HG02852 (cell line): ENCODE results near the gene TFAP2C.

Source experiments
- ATAC-seq: cut with Tn5 transposase; IDR thresholded peaks from one replicate; pipeline ENCODE4 v1.9.1; 2021; ENCODE audit warnings: mild to moderate bottlenecking, moderate library complexity; ENCODE audit not compliant: unreplicated experiment

Gene TFAP2C

DNA sequence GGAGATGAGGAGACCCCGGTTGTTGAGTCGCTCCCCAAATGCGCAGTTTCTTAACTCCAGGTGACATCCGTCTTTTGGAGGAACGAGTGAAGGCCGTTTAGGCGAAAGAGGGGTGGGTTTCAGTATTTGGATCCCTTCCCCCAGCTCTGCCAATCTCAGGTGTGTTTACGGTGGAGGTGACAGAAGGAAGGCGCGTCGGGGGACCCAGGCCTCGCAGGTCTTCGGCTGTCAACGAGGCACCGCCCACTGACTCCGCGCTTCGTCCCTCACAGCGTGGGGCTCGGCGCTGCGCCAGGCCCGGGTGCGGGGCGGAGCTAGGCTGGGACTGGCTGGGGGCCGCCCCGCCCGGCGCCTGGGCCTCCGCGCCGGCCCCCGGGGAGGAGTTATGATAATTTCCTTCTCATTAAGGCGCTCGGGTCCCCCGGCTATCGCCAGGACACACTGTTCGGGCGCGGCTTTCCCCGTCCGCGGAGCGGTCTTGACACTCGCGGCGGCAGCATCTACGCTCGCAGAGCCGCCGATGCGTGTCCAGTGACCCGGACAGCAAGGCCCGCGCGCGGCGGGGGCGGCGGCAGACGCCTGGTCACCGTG lies at the start of gene TFAP2C:
Gene TFAP2C, plus strand, starts transcription at position 434 of the 591 bp plus-strand sequence. CDS start 239 bp downstream, outside the sequence.
- no peak for ATAC-seq

GRCh38 chr20:56580226-56580625 lies 48.9 kb upstream of the TFAP2C start:
- no peak for ATAC-seq

DNA sequence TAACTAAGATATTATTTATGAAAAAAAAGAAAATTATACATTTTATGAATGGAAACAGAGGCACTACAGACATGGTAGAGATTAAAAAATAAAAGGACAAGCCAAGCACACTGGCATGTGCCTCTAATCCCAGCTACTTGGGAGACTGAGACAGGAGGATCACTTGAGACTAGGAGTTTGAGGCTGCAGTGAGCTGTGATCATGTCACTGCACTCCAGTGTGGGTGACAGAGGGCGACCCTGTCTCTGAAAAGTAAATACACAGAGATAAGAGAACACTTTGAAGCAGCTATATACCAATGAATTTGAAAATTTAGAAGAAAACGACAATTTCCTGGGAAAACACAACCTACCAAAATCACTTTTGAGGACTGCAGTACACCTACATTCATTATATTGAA lies 47.4 kb upstream of the TFAP2C start:
- no peak for ATAC-seq

DNA sequence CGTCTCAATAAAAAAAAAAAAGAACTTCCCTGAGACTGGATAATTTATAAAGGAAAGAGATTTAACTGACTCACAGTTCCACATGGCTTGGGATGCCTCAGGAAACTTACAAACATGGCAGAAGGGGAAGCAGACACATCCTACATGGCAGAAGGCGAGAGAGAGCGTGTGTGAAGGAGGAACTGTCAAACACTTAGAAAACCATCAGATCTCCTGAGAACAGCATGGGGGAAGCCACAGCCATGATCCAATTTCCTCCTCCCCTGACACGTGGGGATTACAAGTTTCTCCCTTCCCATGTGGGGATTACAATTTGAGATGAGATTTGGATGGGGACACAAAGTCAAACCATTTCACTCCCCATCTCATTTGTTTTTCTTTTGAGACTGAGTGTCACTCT lies 46.6 kb upstream of the TFAP2C start:
- no peak for ATAC-seq

DNA sequence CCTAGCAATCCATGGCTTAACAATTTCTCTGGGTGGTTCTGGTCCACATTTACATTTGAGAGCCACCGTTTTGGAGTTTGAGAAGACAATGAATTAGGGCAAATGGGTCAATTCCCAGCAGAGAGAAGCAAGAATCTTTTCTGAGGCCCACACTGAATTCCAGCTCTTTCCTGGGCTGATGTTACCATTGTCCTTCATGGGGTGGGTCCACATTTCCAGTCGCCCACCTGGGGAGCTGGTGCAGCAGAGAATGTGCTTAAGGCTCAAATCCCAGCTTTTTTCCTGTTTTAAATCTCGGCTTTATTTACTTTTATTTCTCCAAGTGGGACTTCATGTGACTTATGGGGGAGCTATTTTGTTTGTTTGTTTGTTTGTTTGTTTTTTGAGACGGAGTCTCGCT lies 44.2 kb upstream of the TFAP2C start:
- no peak for ATAC-seq

DNA sequence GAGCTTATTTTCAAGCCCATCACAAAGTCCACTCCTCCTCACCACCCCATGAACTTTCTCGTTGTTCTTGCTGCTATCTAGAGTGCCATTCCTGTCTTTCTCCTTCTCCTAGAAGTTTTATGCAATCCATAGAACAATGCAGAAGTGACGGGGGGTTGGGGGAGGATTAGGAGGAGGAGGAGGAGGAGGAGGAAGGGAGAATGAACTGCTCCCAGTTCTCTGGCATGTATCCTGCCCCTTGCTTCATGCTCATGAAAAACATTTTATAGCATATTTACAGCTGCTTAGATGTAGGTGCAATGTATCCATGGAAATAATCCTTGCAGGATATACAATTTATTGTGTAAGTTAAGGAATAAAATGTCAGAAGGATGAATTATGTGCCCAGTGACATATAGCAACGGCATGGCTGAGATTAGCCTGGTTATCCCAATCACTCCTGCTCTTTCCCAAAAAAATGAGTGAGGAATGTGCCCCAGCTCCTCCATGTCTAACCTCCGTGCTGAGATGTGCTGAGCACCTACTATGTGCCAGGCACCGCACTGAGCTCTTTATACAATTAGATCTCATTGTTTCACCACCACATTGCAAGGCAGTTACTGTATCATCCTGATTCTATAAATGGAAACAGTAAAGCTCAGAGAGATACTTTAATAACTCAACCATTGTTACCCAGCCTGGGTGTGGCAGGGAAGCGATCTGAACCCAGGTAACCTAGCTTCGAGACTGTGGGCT lies 41.6 kb upstream of the TFAP2C start:
- no peak for ATAC-seq

DNA sequence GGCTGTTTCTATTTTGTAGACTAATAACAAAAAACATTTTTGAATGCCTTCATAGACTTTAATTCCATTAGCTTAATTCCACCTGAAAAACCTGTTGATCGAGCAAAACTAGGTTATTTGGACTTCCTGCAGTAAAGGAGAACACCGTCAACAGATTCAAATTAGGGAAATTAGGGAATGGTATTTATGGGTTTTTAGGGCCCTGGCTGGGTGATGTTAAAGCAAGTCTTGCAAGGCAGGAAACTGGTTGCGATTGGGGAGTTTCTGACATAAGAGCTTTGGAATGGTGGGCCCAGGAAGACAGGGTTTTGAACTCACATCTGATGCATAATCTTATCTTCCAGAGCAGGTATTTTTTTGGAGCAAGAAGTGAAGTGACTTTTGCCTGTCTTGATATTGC lies 40.1 kb upstream of the TFAP2C start:
- no peak for ATAC-seq

DNA sequence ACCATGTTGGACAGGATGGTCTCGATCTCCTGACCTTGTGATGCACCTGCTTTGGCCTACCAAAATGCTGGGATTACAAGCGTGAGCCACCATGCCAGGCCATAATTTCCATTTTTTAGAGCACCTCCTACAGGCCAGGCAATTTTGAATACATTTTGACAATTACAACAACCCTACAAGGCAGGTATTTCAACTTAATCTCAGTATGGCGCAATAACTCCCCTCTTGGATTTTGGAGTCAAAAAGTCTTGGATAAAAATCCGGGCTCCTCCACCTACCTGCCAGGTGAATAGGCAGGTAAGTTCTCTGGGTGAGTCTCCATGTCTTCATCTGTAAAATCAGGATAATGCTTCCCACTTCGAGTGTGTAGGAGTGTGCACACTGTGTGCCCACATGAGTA lies 39.5 kb upstream of the TFAP2C start:
- ATAC-seq, result no peak

- ATAC-seq, result no peak
Measured at GRCh38 chr20:56590888-56591287, 38.2 kb upstream of the TFAP2C start.

DNA sequence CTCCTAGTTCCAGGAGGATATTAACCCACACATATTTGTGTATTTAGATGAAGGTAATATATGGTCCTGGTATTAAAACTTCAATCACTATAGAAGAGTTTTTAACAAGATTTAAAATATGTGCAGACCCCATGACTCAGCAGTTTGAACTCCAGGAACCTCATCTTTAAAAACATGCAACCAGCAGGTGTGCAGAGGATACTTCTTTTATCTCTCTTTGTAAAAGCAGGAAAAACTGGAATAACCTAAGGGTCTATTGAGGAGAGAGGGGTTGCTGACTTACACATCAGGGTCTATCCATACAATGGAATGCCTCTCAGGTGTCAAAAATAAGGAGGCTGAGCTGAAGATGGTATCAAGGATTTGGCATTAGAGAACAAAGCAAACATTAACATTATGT lies 36.9 kb upstream of the TFAP2C start:
- no peak for ATAC-seq

DNA sequence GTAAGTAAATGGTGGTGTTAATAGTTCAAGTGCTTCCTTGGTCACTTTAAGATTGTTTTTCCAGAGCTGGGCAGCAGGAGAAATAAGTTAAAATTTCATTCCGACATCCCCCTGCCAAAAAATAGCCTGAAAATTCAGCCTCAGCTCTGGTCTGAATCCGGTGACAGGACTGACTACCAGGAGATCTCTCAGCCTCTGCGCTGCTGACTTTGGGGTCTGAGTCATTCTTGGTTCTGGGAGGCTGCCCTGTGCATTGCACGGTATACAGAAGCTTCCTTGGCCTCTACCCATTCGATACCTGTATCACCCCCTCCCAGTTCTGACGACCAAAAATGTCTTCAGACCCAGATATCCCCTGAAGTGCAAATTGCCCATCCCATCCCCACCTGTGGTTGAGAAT lies 36.3 kb upstream of the TFAP2C start:
- no peak for ATAC-seq

- ATAC-seq, result no peak
Measured at GRCh38 chr20:56595746-56596475, 33.2 kb upstream of the TFAP2C start.

DNA sequence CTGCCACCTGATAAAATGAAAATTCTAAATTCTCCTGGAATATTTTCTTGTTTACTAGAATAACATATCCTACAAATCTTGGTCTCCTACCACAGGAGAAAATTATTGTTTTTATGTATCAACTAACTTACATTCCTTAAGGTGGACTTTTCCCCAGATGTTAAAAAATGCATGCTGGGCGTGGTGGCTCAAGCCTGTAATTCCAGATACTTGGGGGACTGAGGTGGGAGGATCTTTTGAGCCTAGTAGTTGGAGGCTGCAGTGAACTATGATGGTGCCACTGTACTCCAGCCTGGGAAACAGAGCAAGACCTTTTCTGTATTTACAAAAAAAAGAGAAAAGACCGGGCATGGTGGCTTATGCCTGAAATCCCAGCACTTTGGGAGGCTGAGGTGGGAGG lies 27.9 kb upstream of the TFAP2C start:
- ATAC-seq, result no peak

- no peak for ATAC-seq
Measured at GRCh38 chr20:56604673-56605072, 24.4 kb upstream of the TFAP2C start.

GRCh38 chr20:56605261-56605996 lies 23.7 kb upstream of the TFAP2C start:
- ATAC-seq, result no peak

DNA sequence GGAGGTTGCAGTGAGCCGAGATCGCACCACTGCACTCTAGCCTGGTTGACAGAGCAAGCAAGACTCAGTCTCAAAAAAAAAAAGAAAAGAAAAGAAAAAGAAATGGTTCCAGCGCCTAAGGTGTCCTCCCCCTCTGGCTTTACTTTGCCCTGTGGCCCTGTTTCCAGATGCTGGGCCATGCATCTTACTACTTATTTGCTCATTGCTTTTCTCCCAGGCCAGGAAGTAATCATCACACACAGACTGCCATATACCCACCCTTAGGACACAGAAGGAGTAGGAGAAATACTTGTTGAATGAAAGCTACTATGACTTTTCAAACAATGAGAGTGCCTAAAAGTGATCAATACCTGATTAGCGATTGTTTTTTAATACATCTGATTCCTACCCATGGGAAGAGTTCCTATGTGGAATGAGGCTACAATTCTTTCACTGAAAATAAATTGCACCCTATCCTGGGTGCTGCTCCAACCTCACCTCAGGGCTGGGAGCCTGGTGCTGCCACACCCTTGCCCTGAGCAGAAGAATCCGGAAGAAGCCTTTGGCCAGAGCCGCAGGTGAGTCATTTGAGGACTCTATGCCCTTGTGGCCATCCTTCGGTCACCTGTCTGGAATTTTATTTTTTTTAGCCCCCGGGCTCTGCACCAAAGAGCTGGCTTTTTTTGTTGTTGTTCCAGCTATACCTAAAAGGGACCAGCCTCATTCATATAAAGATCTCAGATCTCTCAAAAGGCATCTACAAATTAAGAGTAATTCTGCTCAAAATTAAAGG lies 22.7 kb upstream of the TFAP2C start:
- no peak for ATAC-seq

- ATAC-seq, result no peak
Measured at GRCh38 chr20:56607061-56607704, 21.9 kb upstream of the TFAP2C start.

DNA sequence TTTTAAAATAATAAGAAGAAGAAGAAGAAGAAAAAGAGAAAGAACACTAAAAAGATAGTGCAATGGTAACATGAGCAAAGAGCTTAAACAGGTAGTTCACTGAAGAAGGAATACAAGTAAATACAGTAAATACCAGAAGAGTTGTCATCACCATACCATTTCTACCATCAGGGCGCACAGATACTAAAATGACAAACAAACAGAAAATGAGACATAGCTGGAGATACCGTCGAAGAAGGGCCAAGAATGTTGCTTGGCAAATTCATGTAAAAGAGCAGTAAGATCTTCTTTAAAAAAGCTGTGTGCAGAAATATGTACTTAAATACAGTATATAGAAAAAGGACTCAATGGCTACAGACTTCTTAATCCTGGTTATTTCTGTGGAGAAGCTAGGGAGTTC lies 20.7 kb upstream of the TFAP2C start:
- ATAC-seq, result no peak

GRCh38 chr20:56609321-56609720 lies 19.8 kb upstream of the TFAP2C start:
- no peak for ATAC-seq

DNA sequence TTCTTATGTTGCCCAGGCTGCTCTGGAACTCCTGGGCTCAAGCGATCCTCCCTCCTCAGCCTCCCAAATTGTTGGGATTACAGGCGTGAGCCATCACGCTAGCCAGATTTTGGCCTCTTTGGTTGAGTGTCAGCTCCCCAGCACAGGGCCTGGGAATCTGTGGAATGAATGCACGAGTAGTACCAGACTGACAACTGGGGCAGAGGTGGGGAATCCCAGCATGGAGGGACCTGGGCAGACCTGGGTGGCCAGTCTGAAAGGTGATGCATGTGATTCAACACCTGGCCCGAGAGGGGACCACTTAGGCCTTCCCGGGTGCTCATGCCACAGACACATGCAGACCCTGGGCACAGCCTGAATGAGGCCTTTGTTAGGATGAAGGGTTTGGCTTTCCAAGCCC lies 19.0 kb upstream of the TFAP2C start:
- ATAC-seq, result no peak
